ENCODE measurements around the gene CDC37.
A peak's percentile ranks its signal among the peaks of the same experiment; 100 is the strongest.
"Not testable (repeated sequence)": the region's sequence is repeated elsewhere in the genome, so short reads cannot be mapped to it uniquely, and the experiment has no call there.

Gene CDC37

GRCh38 chr19:10416380-10417257 lies 13.3 kb upstream of the CDC37 start:
- peak; percentile 65 to 92 for DNase-seq (ENCODE audit: low spot score in 2 of 2)
- Histone ChIP-seq H3K36me3 (replicated peaks) (no peaks in the 10 kb centered on the region), H3K4me1 (peaks cover 23% of the 10 kb centered on the region), H3K4me3 (peak overlapping the region; percentile 46), H3K9me3 (peaks cover 8% of the 10 kb centered on the region; the same call in 1 of the 2 replicates), H3K27me3 (ENCODE audit: low read depth) (no peaks in the 10 kb centered on the region)
- in situ Hi-C loops (cut with MboI; ENCODE audit: low sequenced_read_pairs), result no loop called here

GRCh38 chr19:10416083-10416379 lies 12.7 kb upstream of the CDC37 start:
- DNase-seq (ENCODE audit: low spot score in 2 of 2), result no peak
- H3K27me3 ChIP-seq (ENCODE audit: low read depth), result no peaks in the 10 kb centered on the region
- in situ Hi-C loops (cut with MboI; ENCODE audit: low sequenced_read_pairs), result no loop called here
- peaks cover 19% of the 10 kb centered on the region for H3K4me1 ChIP-seq
- peaks cover 8% of the 10 kb centered on the region; the same call in 1 of the 2 replicates for H3K9me3 ChIP-seq
- peak overlapping the region; percentile 46 for H3K4me3 ChIP-seq
- no peaks in the 10 kb centered on the region for H3K36me3 ChIP-seq (replicated peaks)

GRCh38 chr19:10412257-10412977 lies 9.1 kb upstream of the CDC37 start:
- Histone ChIP-seq H3K36me3 (replicated peaks) (no peaks in the 10 kb centered on the region), H3K9me3 (peaks cover 8% of the 10 kb centered on the region; the same call in 1 of the 2 replicates), H3K4me3 (no peak overlapping the region), H3K4me1 (peaks cover 6% of the 10 kb centered on the region), H3K27me3 (ENCODE audit: low read depth) (no peaks in the 10 kb centered on the region)
- in situ Hi-C loops (cut with MboI; ENCODE audit: low sequenced_read_pairs), result no loop called here
- DNase-seq (ENCODE audit: low spot score in 2 of 2), result no peak

- DNase-seq (ENCODE audit: low spot score in 2 of 2); H3K4me1 ChIP-seq; H3K9me3 ChIP-seq; H3K27me3 ChIP-seq (ENCODE audit: low read depth); H3K4me3 ChIP-seq; H3K36me3 ChIP-seq (replicated peaks); in situ Hi-C loops (cut with MboI; ENCODE audit: low sequenced_read_pairs): not testable (repeated sequence)
Observed at GRCh38 chr19:10411224-10411623, 7.9 kb upstream of the CDC37 start.

- H3K4me1 ChIP-seq, result no peaks in the 10 kb centered on the region
- no peaks in the 10 kb centered on the region for H3K27me3 ChIP-seq (ENCODE audit: low read depth)
- no peak overlapping the region for H3K4me3 ChIP-seq
- in situ Hi-C loops (cut with MboI; ENCODE audit: low sequenced_read_pairs), result no loop called here
- H3K9me3 ChIP-seq, result no peaks in the 10 kb centered on the region
- H3K36me3 ChIP-seq (replicated peaks), result no peaks in the 10 kb centered on the region
- DNase-seq (ENCODE audit: low spot score in 2 of 2), result no peak
Observed at GRCh38 chr19:10408511-10409283, 5.4 kb upstream of the CDC37 start.

- Histone ChIP-seq H3K36me3 (replicated peaks) (no peaks in the 10 kb centered on the region; the same call in 1 of the 2 replicates), H3K9me3 (no peaks in the 10 kb centered on the region), H3K27me3 (ENCODE audit: low read depth) (no peaks in the 10 kb centered on the region), H3K4me1 (no peaks in the 10 kb centered on the region), H3K4me3 (no peak overlapping the region)
- in situ Hi-C loops (cut with MboI; ENCODE audit: low sequenced_read_pairs), result no loop called here
- no peak for DNase-seq (ENCODE audit: low spot score in 2 of 2)
Observed at GRCh38 chr19:10407096-10407495, 3.8 kb upstream of the CDC37 start.

GRCh38 chr19:10406191-10406590 lies 2.8 kb upstream of the CDC37 start:
- no peaks in the 10 kb centered on the region for H3K27me3 ChIP-seq (ENCODE audit: low read depth)
- H3K36me3 ChIP-seq (replicated peaks), result peaks cover 4% of the 10 kb centered on the region; the same call in 1 of the 2 replicates
- in situ Hi-C loops (cut with MboI; ENCODE audit: low sequenced_read_pairs), result no loop called here
- peaks cover 4% of the 10 kb centered on the region for H3K4me1 ChIP-seq
- H3K4me3 ChIP-seq, result no peak overlapping the region
- no peak for DNase-seq (ENCODE audit: low spot score in 2 of 2)
- H3K9me3 ChIP-seq, result no peaks in the 10 kb centered on the region

GRCh38 chr19:10404888-10405820 lies 1.8 kb upstream of the CDC37 start:
- peaks cover 12% of the 10 kb centered on the region for H3K36me3 ChIP-seq (replicated peaks)
- H3K9me3 ChIP-seq, result no peaks in the 10 kb centered on the region
- H3K4me1 ChIP-seq, result peaks cover 4% of the 10 kb centered on the region
- H3K4me3 ChIP-seq, result peak overlapping the region; percentile 89
- H3K27me3 ChIP-seq (ENCODE audit: low read depth), result no peaks in the 10 kb centered on the region
- DNase-seq (ENCODE audit: low spot score in 2 of 2), result no peak
- in situ Hi-C loops (cut with MboI; ENCODE audit: low sequenced_read_pairs), result no loop called here

GRCh38 chr19:10402441-10403038 lies 802 bp downstream of the CDC37 start:
- H3K4me1 ChIP-seq, result peaks cover 4% of the 10 kb centered on the region
- in situ Hi-C loops (cut with MboI; ENCODE audit: low sequenced_read_pairs), result no loop called here
- DNase-seq (ENCODE audit: low spot score in 2 of 2), result peak; percentile 49 to 77

GRCh38 chr19:10399878-10400277 lies 3.5 kb downstream of the CDC37 start:
- Histone ChIP-seq H3K4me3 (no peak overlapping the region), H3K9me3 (no peaks in the 10 kb centered on the region), H3K36me3 (replicated peaks) (peaks cover 31% of the 10 kb centered on the region), H3K27me3 (ENCODE audit: low read depth) (no peaks in the 10 kb centered on the region), H3K4me1 (peaks cover 4% of the 10 kb centered on the region)
- in situ Hi-C loops (cut with MboI; ENCODE audit: low sequenced_read_pairs), result no loop called here
- DNase-seq (ENCODE audit: low spot score in 2 of 2), result no peak

More at GRCh38 chr19:10402441-10403038, 802 bp downstream of the CDC37 start:
- Histone ChIP-seq H3K4me3 (peak overlapping the region; percentile 89), H3K36me3 (replicated peaks) (peaks cover 14% of the 10 kb centered on the region), H3K9me3 (no peaks in the 10 kb centered on the region), H3K27me3 (ENCODE audit: low read depth) (no peaks in the 10 kb centered on the region)

GRCh38 chr19:10399340-10399739 lies 4.0 kb downstream of the CDC37 start:
- in situ Hi-C loops (cut with MboI; ENCODE audit: low sequenced_read_pairs); H3K9me3 ChIP-seq: not testable (repeated sequence)

GRCh38 chr19:10398819-10399218 lies 4.5 kb downstream of the CDC37 start:
- H3K4me1 ChIP-seq, result peaks cover 4% of the 10 kb centered on the region
- in situ Hi-C loops (cut with MboI; ENCODE audit: low sequenced_read_pairs), result no loop called here
- H3K27me3 ChIP-seq (ENCODE audit: low read depth), result no peaks in the 10 kb centered on the region
- H3K36me3 ChIP-seq (replicated peaks), result peaks cover 41% of the 10 kb centered on the region
- no peak for DNase-seq (ENCODE audit: low spot score in 2 of 2)
- H3K4me3 ChIP-seq, result no peak overlapping the region
- H3K9me3 ChIP-seq, result no peaks in the 10 kb centered on the region

More at GRCh38 chr19:10399340-10399739, 4.0 kb downstream of the CDC37 start:
- not testable (repeated sequence) for H3K4me1 ChIP-seq; H3K4me3 ChIP-seq; H3K27me3 ChIP-seq (ENCODE audit: low read depth); DNase-seq (ENCODE audit: low spot score in 2 of 2)
- peaks cover 36% of the 10 kb centered on the region for H3K36me3 ChIP-seq (replicated peaks)

Data from HAP-1 (cell line).